SK-N-SH (cell line): ENCODE data around the gene ZNF398. TPM values are rescaled to one million over a fixed set of nuclear protein-coding genes. Genes with fewer than 3 reads are reported as not detected.

Experiments used
- CTCF ChIA-PET: fragments of 300-600, 350-600 bp; formaldehyde crosslinking; extraction: SDS; loops from one replicate; lab custom pipeline; 2021; lab: Yijun Ruan, JAX
- POLR2A ChIA-PET: fragments of 350-600 bp; sonication (Branson Sonifier 250); formaldehyde crosslinking; extraction: SDS; loops from one replicate; lab custom pipeline; 2020; ENCODE audit warnings: antibody characterized with exemption, inconsistent platforms; lab: Yijun Ruan, JAX
- DNase-seq: peaks from one replicate; pipeline ENCODE4 v3.0.0; 2012
- H2AFZ ChIP-seq: fragments of 200-600 bp; sonication (generic); 2 replicates; pipeline ENCODE4 v1.8.1; 2016; ENCODE audit warnings: antibody characterized with exemption, mild to moderate bottlenecking, low read depth
- H3F3A ChIP-seq: fragments of 200-600 bp; sonication (generic); replicated peaks from 2 replicates; pipeline ENCODE3; 2016; ENCODE audit warnings: antibody characterized with exemption, mild to moderate bottlenecking; ENCODE audit not compliant: insufficient read depth
- H3K27ac ChIP-seq, 2 experiments: fragments of 200-500 bp in 1 of 2; fragments of 200-600 bp in 1 of 2; sonication (Bioruptor generic) in 1 of 2; sonication (generic), shearing (Covaris generic) in 1 of 2; 2 replicates each; pipeline versions ENCODE4 v1.5.1 to v1.6.1; 2014 to 2016; ENCODE audit warnings: low read depth in 2 of 2, inconsistent platforms in 1 of 2, low read length in 1 of 2, mild to moderate bottlenecking in 1 of 2, mixed read lengths in 1 of 2
- H3K27me3 ChIP-seq: fragments of 200-600 bp; sonication (generic), shearing (Covaris generic); 2 replicates; pipeline ENCODE4 v1.6.1; 2016; ENCODE audit warnings: mixed run types; ENCODE audit not compliant: insufficient read depth
- H3K36me3 ChIP-seq, 2 experiments: fragments of 200-500 bp in 1 of 2; fragments of 200-600 bp in 1 of 2; sonication (Bioruptor generic) in 1 of 2; sonication (generic) in 1 of 2; replicated peaks in 1 of 2; 2 replicates each; pipeline versions ENCODE3 to v1.5.1; 2014 to 2016; ENCODE audit warnings: low read length in 1 of 2, mild to moderate bottlenecking in 1 of 2; ENCODE audit not compliant: insufficient read depth in 2 of 2, control insufficient read depth in 1 of 2
- H3K4me1 ChIP-seq, 2 experiments: fragments of 200-500 bp in 1 of 2; fragments of 200-600 bp in 1 of 2; sonication (Bioruptor generic) in 1 of 2; sonication (generic), shearing (Covaris generic) in 1 of 2; 2 replicates each; pipeline versions ENCODE4 v1.5.1 to v1.6.1; 2014 to 2016; ENCODE audit warnings: low read depth in 1 of 2, low read length in 1 of 2, mixed run types in 1 of 2; ENCODE audit not compliant: insufficient read depth in 2 of 2, control insufficient read depth in 1 of 2
- H3K4me2 ChIP-seq: fragments of 200-600 bp; sonication (generic), shearing (Covaris generic); 2 replicates; pipeline ENCODE4 v1.6.1; 2017; ENCODE audit warnings: mixed run types
- H3K4me3 ChIP-seq, 2 experiments: fragments of 200-500 bp in 1 of 2; fragments of 200-600 bp in 1 of 2; sonication (Bioruptor generic) in 1 of 2; sonication (generic), shearing (Covaris generic) in 1 of 2; 2 replicates each; pipeline versions ENCODE4 v1.5.1 to v1.8.1; 2014 to 2016; ENCODE audit warnings: low read depth in 2 of 2, inconsistent platforms in 1 of 2, low read length in 1 of 2, mild to moderate bottlenecking in 1 of 2, mixed read lengths in 1 of 2, moderate library complexity in 1 of 2
- H3K79me2 ChIP-seq: fragments of 200-600 bp; sonication (generic); 2 replicates; pipeline ENCODE4 v1.8.1; 2017; ENCODE audit warnings: mild to moderate bottlenecking; ENCODE audit not compliant: insufficient read depth
- H3K9ac ChIP-seq: fragments of 200-600 bp; sonication (generic); 2 replicates; pipeline ENCODE4 v1.6.1; 2017; ENCODE audit warnings: mixed run types
- H3K9me2 ChIP-seq: fragments of 200-600 bp; sonication (generic); 2 replicates; pipeline ENCODE4 v1.6.1; 2017; ENCODE audit warnings: mixed run types
- H3K9me3 ChIP-seq: fragments of 200-600 bp; sonication (generic); 2 replicates; pipeline ENCODE4 v1.6.1; 2017; ENCODE audit warnings: mixed run types, mild to moderate bottlenecking, moderate library complexity
- H4K20me1 ChIP-seq: fragments of 200-600 bp; sonication (generic); 2 replicates; pipeline ENCODE4 v1.6.1; 2017; ENCODE audit warnings: mild to moderate bottlenecking, mixed run types; ENCODE audit not compliant: insufficient read depth
- EP300 ChIP-seq, 2 experiments: IDR thresholded peaks; 2 replicates each; pipeline versions ENCODE4 v1.4.0 to v1.6.1; 2012; ENCODE audit warnings: borderline replicate concordance in 1 of 2, low read depth in 1 of 2, low read length in 1 of 2
- EZH2phosphoT487 ChIP-seq: fragments of 200-600 bp; sonication (generic); IDR thresholded peaks from 2 replicates; pipeline ENCODE4 v1.6.1; 2017; ENCODE audit warnings: low read depth, mixed run types, mild to moderate bottlenecking, antibody characterized with exemption, moderate library complexity, borderline replicate concordance
- FOXJ3 ChIP-seq: sonication (generic); formaldehyde crosslinking; IDR thresholded peaks from 2 replicates; pipeline ENCODE4 v1.5.1; 2020; ENCODE audit warnings: mild to moderate bottlenecking, missing genetic modification reagents
- GATA2 ChIP-seq: sonication (generic); formaldehyde crosslinking; IDR thresholded peaks from 2 replicates; pipeline ENCODE4 v1.5.0; 2020; ENCODE audit warnings: mild to moderate bottlenecking, missing genetic modification reagents
- MXI1 ChIP-seq: IDR thresholded peaks from 2 replicates; pipeline ENCODE4 v1.6.1; 2012; ENCODE audit warnings: mild to moderate bottlenecking, low read depth, low read length, improper control_type of control experiment
- NFIC ChIP-seq: IDR thresholded peaks from 2 replicates; pipeline ENCODE4 v1.4.0; 2012; ENCODE audit warnings: borderline replicate concordance
- RAD21 ChIP-seq: IDR thresholded peaks from 2 replicates; pipeline ENCODE4 v1.6.1; 2012; ENCODE audit warnings: mild to moderate bottlenecking, low read length
- YY1 ChIP-seq: IDR thresholded peaks from 2 replicates; pipeline ENCODE4 v1.4.0; 2012; ENCODE audit warnings: low read depth, mild to moderate bottlenecking
- WGBS: methylation state at CpG from one replicate; pipeline ENCODE4 v1.1.6; 2017; ENCODE audit warnings: low lambda C conversion rate; 5-methylcytosine and 5-hydroxymethylcytosine counted together
- polyA plus RNA-seq, 3 experiments: library from polyadenylated mRNA; depleted of rRNA; stranded (reverse); fragments of >200 nt; gene quantifications; 2 replicates each; pipeline ENCODE4 v1.2.3, GENCODE V29; 2012
- TF ChIP-seq, protein P1 (sequence below): IDR thresholded peaks from 2 replicates; pipeline ENCODE4 v1.6.1; 2012; ENCODE audit warnings: mild to moderate bottlenecking, low read depth, low read length, moderate library complexity
- TF ChIP-seq, protein P2 (sequence below): IDR thresholded peaks from 2 replicates; pipeline ENCODE4 v1.4.0; 2012; ENCODE audit warnings: low read depth

ZNF398 gene
- polyA plus RNA-seq, 1 of the 3 experiments (the other 2 are of a cell fraction) = 4.5 TPM

DNA sequence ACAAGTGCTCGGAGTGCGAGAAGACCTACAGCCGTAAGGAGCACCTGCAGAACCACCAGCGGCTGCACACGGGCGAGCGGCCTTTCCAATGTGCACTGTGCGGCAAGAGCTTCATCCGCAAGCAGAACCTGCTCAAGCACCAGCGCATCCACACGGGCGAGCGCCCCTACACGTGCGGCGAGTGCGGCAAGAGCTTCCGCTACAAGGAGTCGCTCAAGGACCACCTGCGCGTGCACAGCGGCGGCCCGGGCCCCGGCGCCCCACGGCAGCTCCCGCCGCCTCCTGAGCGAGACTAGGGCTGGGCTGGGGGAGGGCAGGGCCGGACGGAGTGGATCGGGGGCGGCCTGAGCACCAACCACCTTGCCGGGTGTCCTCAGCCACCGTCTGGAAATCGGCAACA lies 77.1 kb downstream of the ZNF398 start:
- no peak for TF ChIP-seq GATA2 (CRISPR knock-in tag)
- TF ChIP-seq MXI1 = no peak
- no peak for TF ChIP-seq FOXJ3
- TF ChIP-seq, protein P1, sequence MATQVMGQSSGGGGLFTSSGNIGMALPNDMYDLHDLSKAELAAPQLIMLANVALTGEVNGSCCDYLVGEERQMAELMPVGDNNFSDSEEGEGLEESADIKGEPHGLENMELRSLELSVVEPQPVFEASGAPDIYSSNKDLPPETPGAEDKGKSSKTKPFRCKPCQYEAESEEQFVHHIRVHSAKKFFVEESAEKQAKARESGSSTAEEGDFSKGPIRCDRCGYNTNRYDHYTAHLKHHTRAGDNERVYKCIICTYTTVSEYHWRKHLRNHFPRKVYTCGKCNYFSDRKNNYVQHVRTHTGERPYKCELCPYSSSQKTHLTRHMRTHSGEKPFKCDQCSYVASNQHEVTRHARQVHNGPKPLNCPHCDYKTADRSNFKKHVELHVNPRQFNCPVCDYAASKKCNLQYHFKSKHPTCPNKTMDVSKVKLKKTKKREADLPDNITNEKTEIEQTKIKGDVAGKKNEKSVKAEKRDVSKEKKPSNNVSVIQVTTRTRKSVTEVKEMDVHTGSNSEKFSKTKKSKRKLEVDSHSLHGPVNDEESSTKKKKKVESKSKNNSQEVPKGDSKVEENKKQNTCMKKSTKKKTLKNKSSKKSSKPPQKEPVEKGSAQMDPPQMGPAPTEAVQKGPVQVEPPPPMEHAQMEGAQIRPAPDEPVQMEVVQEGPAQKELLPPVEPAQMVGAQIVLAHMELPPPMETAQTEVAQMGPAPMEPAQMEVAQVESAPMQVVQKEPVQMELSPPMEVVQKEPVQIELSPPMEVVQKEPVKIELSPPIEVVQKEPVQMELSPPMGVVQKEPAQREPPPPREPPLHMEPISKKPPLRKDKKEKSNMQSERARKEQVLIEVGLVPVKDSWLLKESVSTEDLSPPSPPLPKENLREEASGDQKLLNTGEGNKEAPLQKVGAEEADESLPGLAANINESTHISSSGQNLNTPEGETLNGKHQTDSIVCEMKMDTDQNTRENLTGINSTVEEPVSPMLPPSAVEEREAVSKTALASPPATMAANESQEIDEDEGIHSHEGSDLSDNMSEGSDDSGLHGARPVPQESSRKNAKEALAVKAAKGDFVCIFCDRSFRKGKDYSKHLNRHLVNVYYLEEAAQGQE = no peak
- no peak for TF ChIP-seq EZH2phosphoT487
- TF ChIP-seq NFIC = no peak
- TF ChIP-seq YY1 = no peak
- TF ChIP-seq, protein P2, sequence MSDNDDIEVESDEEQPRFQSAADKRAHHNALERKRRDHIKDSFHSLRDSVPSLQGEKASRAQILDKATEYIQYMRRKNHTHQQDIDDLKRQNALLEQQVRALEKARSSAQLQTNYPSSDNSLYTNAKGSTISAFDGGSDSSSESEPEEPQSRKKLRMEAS = no peak
- WGBS = 94% methylated on average over 20 of the region's 37 CpGs
- Histone ChIP-seq H2AFZ (no peak overlapping the region), H3K27ac (no peak overlapping the region), H3K36me3 (peaks cover 25 to 42% of the 10 kb centered on the region in 2 experiments), H4K20me1 (no peaks in the 10 kb centered on the region), H3K27me3 (no peaks in the 10 kb centered on the region), H3K4me1 (no peaks in the 10 kb centered on the region; a peak in 1 of 4 replicates), H3F3A (peaks cover 4% of the 10 kb centered on the region), H3K4me3 (no peak overlapping the region), H3K79me2 (no peaks in the 10 kb centered on the region; the same call in 1 of the 2 replicates), H3K9ac (no peak overlapping the region), H3K9me2 (no peaks in the 10 kb centered on the region), H3K4me2 (no peak overlapping the region), H3K9me3 (no peaks in the 10 kb centered on the region)
- no peak for DNase-seq
- ChIA-PET POLR2A (no interaction called here), CTCF (no interaction called here)

DNA sequence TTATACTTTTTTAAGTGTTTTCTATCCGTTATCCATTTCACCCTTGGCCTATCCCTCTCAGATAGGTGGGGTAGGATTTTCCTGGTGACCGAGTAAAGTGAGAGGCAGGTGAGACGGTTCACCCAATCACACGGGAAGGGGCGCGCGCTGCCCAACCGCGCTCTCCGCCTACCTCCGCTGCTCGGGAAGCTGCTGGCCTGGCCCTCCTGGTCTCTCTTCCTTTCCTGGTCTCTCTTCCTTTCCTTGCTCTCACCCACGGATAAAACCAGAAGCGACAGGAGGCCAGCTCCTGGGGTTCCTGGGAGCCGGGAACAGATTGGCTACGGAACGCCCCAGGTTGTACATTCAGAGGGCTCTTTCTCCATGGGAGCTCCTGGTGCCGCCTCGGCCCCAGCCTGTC lies 77.9 kb downstream of the ZNF398 start:
- no peak for DNase-seq
- no peaks in the 10 kb centered on the region for H3K79me2 ChIP-seq
- no peaks in the 10 kb centered on the region for H3K9me3 ChIP-seq
- no peaks in the 10 kb centered on the region for H3K27me3 ChIP-seq
- no peak overlapping the region for H2AFZ ChIP-seq
- H3K4me1 ChIP-seq = no peaks in the 10 kb centered on the region; a peak in 1 of 4 replicates
- H3K36me3 ChIP-seq = peaks cover 18 to 42% of the 10 kb centered on the region in 2 experiments
- H3F3A ChIP-seq = peaks cover 4% of the 10 kb centered on the region
- no peaks in the 10 kb centered on the region for H4K20me1 ChIP-seq
- H3K27ac ChIP-seq = no peak overlapping the region
- POLR2A ChIA-PET = no interaction called here
- 96% methylated on average over 18 of the region's 19 CpGs for WGBS
- CTCF ChIA-PET = no interaction called here
- H3K9ac ChIP-seq = no peak overlapping the region
- no peak for TF ChIP-seq EP300 (IDR thresholded peaks at IDR 0.05; ENCODE audit: borderline replicate concordance in 1 of 2, low read depth in 1 of 2, low read length in 1 of 2)
- TF ChIP-seq, protein P2 = no peak
- no peak for TF ChIP-seq RAD21
- no peaks in the 10 kb centered on the region for H3K9me2 ChIP-seq
- no peak overlapping the region for H3K4me2 ChIP-seq
- H3K4me3 ChIP-seq = no peak overlapping the region
